ENCODE measurements around the gene PLXDC1.

DNA sequence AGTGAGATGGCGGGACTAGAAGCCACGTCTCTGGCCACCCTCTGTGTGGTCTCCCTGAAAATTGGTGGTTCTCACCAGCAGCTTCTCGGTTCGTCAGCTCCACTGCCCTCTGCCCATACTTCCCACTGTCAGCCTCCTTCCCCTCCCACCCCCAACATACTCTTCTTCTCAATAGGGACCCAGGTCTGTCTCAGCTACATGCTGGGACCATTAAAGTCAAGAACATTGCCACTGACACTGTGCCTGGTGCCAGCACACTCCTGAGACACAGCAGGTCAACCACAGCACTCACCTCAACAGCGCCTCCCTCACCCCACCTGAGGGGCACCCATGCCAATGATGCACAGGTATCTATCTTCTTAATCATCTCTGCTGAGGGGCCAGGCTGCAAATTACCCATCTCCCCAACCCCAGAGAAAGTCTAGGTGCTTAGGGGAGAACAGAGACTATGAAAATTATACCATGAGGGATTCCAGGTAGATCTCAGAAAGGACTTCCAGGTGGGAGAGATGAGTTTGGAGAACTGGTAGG is 1.3 kb downstream of the PLXDC1 start:
- TF ChIP-seq CTCF (tag by site-specific recombination; IDR thresholded peaks at IDR 0.05): no peak
- no peak for TF ChIP-seq ZNF654 (tag by site-specific recombination; IDR thresholded peaks at IDR 0.05; ENCODE audit: low read depth)
- no peak for TF ChIP-seq HOXA7 (CRISPR knock-in tag; IDR thresholded peaks at IDR 0.05; ENCODE audit: borderline replicate concordance)
- TF ChIP-seq ZNF600 (tag by site-specific recombination; IDR thresholded peaks at IDR 0.05): no peak
- TF ChIP-seq ZNF423 (tag by site-specific recombination; IDR thresholded peaks at IDR 0.05): no peak
- TF ChIP-seq ZNF121 (tag by site-specific recombination; IDR thresholded peaks at IDR 0.05): no peak
- TF ChIP-seq TCF7L2 (IDR thresholded peaks at IDR 0.05; ENCODE audit: borderline replicate concordance, low read depth, low read length): no peak
- no peak for TF ChIP-seq ZNF558 (tag by site-specific recombination; IDR thresholded peaks at IDR 0.05)
- TF ChIP-seq ZNF302 (tag by site-specific recombination; IDR thresholded peaks at IDR 0.05; ENCODE audit: low read depth): no peak
- TF ChIP-seq ZNF311 (tag by site-specific recombination; IDR thresholded peaks at IDR 0.05; ENCODE audit: borderline replicate concordance): no peak
- TF ChIP-seq ZNF274 (IDR thresholded peaks at IDR 0.05; ENCODE audit: low read length): no peak
- no peak for TF ChIP-seq ZNF274 (tag by site-specific recombination; IDR thresholded peaks at IDR 0.05; ENCODE audit: borderline replicate concordance)
